ENCODE measurements around the gene TNPO3.
"Not testable (repeated sequence)": the region's sequence is repeated elsewhere in the genome, so short reads cannot be mapped to it uniquely, and the experiment has no call there.

Gene TNPO3

GRCh38 chr7:128948976-128949760 is 105.7 kb downstream of the TNPO3 start:
- FAIRE-seq (no peak), DNase-seq (ENCODE audit: insufficient read length, low spot score) (no peak)
- no peak for TF ChIP-seq POLR2A (IDR thresholded peaks at IDR 0.05; ENCODE audit: low read depth, low read length)

GRCh38 chr7:128948312-128948973 is 106.5 kb downstream of the TNPO3 start:
- TF ChIP-seq POLR2A (IDR thresholded peaks at IDR 0.05; ENCODE audit: low read depth, low read length), result no peak
- FAIRE-seq (no peak), DNase-seq (ENCODE audit: insufficient read length, low spot score) (no peak)

- FAIRE-seq, result no peak
- no peak for TF ChIP-seq POLR2A (IDR thresholded peaks at IDR 0.05; ENCODE audit: low read depth, low read length)
- peak; percentile 49 for DNase-seq (ENCODE audit: insufficient read length, low spot score)
Measured at GRCh38 chr7:128947854-128948253, 107.1 kb downstream of the TNPO3 start.

- FAIRE-seq (no peak), DNase-seq (ENCODE audit: insufficient read length, low spot score) (no peak)
- TF ChIP-seq POLR2A (IDR thresholded peaks at IDR 0.05; ENCODE audit: low read depth, low read length), result no peak
Measured at GRCh38 chr7:128946936-128947830, 107.7 kb downstream of the TNPO3 start.

- no peak for FAIRE-seq
- no peak for DNase-seq (ENCODE audit: insufficient read length, low spot score)
- no peak for TF ChIP-seq POLR2A (IDR thresholded peaks at IDR 0.05; ENCODE audit: low read depth, low read length)
Measured at GRCh38 chr7:128945668-128946366, 109.1 kb downstream of the TNPO3 start.

GRCh38 chr7:128944487-128945236 is 110.2 kb downstream of the TNPO3 start:
- no peak for TF ChIP-seq POLR2A (IDR thresholded peaks at IDR 0.05; ENCODE audit: low read depth, low read length)
- FAIRE-seq, result no peak
- no peak for DNase-seq (ENCODE audit: insufficient read length, low spot score)

- not testable (repeated sequence) for DNase-seq (ENCODE audit: insufficient read length, low spot score); FAIRE-seq
Measured at GRCh38 chr7:128943251-128943650, 111.7 kb downstream of the TNPO3 start.

- TF ChIP-seq POLR2A (IDR thresholded peaks at IDR 0.05; ENCODE audit: low read depth, low read length), result no peak
- FAIRE-seq (no peak), DNase-seq (ENCODE audit: insufficient read length, low spot score) (no peak)
Measured at GRCh38 chr7:128941946-128942526, 112.9 kb downstream of the TNPO3 start.

GRCh38 chr7:128941323-128941890 is 113.5 kb downstream of the TNPO3 start:
- no peak for FAIRE-seq
- TF ChIP-seq POLR2A (IDR thresholded peaks at IDR 0.05; ENCODE audit: low read depth, low read length), result no peak
- no peak for DNase-seq (ENCODE audit: insufficient read length, low spot score)

- TF ChIP-seq POLR2A (IDR thresholded peaks at IDR 0.05; ENCODE audit: low read depth, low read length), result no peak
- FAIRE-seq (no peak), DNase-seq (ENCODE audit: insufficient read length, low spot score) (no peak)
Measured at GRCh38 chr7:128940494-128941322, 114.2 kb downstream of the TNPO3 start.

GRCh38 chr7:128939861-128940410 is 115.0 kb downstream of the TNPO3 start:
- FAIRE-seq (no peak), DNase-seq (ENCODE audit: insufficient read length, low spot score) (no peak)
- no peak for TF ChIP-seq POLR2A (IDR thresholded peaks at IDR 0.05; ENCODE audit: low read depth, low read length)
